Panc1 (cell line): ENCODE measurements around the gene GNA12.

Experiments used
- POLR2AphosphoS5 ChIP-seq: IDR thresholded peaks from 2 replicates; pipeline ENCODE4 v1.6.1; 2012; ENCODE audit warnings: mild to moderate bottlenecking, low read depth, low read length, moderate library complexity
- SIN3A ChIP-seq: IDR thresholded peaks from 2 replicates; pipeline ENCODE4 v1.6.1; 2012; ENCODE audit warnings: low read depth, mild to moderate bottlenecking, low read length, moderate library complexity, borderline replicate concordance; ENCODE audit not compliant: insufficient read depth
- TCF7L2 ChIP-seq: IDR thresholded peaks from 2 replicates; pipeline ENCODE4 v1.6.1; 2011; ENCODE audit warnings: mild to moderate bottlenecking, low read depth, low read length, inconsistent platforms
- TF ChIP-seq, protein P1 (sequence below): fragments of 450-650 bp; IDR thresholded peaks from 2 replicates; pipeline ENCODE4 v1.5.1; 2017; ENCODE audit warnings: mild to moderate bottlenecking
- TF ChIP-seq, protein P2 (sequence below), 2 experiments: IDR thresholded peaks; 2 replicates each; pipeline ENCODE4 v1.6.1; 2011 to 2012; ENCODE audit warnings: low read depth in 2 of 2, control low read depth in 1 of 2, low read length in 1 of 2, mild to moderate bottlenecking in 1 of 2, moderate library complexity in 1 of 2; ENCODE audit not compliant: insufficient read depth in 1 of 2

- TF ChIP-seq, protein P1, sequence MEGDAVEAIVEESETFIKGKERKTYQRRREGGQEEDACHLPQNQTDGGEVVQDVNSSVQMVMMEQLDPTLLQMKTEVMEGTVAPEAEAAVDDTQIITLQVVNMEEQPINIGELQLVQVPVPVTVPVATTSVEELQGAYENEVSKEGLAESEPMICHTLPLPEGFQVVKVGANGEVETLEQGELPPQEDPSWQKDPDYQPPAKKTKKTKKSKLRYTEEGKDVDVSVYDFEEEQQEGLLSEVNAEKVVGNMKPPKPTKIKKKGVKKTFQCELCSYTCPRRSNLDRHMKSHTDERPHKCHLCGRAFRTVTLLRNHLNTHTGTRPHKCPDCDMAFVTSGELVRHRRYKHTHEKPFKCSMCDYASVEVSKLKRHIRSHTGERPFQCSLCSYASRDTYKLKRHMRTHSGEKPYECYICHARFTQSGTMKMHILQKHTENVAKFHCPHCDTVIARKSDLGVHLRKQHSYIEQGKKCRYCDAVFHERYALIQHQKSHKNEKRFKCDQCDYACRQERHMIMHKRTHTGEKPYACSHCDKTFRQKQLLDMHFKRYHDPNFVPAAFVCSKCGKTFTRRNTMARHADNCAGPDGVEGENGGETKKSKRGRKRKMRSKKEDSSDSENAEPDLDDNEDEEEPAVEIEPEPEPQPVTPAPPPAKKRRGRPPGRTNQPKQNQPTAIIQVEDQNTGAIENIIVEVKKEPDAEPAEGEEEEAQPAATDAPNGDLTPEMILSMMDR, result no peak
- no peak for TF ChIP-seq POLR2AphosphoS5
- TF ChIP-seq, protein P2, sequence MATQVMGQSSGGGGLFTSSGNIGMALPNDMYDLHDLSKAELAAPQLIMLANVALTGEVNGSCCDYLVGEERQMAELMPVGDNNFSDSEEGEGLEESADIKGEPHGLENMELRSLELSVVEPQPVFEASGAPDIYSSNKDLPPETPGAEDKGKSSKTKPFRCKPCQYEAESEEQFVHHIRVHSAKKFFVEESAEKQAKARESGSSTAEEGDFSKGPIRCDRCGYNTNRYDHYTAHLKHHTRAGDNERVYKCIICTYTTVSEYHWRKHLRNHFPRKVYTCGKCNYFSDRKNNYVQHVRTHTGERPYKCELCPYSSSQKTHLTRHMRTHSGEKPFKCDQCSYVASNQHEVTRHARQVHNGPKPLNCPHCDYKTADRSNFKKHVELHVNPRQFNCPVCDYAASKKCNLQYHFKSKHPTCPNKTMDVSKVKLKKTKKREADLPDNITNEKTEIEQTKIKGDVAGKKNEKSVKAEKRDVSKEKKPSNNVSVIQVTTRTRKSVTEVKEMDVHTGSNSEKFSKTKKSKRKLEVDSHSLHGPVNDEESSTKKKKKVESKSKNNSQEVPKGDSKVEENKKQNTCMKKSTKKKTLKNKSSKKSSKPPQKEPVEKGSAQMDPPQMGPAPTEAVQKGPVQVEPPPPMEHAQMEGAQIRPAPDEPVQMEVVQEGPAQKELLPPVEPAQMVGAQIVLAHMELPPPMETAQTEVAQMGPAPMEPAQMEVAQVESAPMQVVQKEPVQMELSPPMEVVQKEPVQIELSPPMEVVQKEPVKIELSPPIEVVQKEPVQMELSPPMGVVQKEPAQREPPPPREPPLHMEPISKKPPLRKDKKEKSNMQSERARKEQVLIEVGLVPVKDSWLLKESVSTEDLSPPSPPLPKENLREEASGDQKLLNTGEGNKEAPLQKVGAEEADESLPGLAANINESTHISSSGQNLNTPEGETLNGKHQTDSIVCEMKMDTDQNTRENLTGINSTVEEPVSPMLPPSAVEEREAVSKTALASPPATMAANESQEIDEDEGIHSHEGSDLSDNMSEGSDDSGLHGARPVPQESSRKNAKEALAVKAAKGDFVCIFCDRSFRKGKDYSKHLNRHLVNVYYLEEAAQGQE (IDR thresholded peaks at IDR 0.05; ENCODE audit: insufficient read depth in 1 of 2, low read depth in 2 of 2, low read length in 1 of 2), result no peak
- no peak for TF ChIP-seq SIN3A
- no peak for TF ChIP-seq TCF7L2
Measured at GRCh38 chr7:2717293-2718261, 126.5 kb downstream of the GNA12 start.
